Mucosa of descending colon (tissue), 3 donors: ENCODE results near the gene TNNC2. TPM values are rescaled to one million over a fixed set of nuclear protein-coding genes. Genes with fewer than 3 reads are reported as not detected.
A peak's percentile ranks its signal among the peaks of the same experiment; 100 is the strongest.

Experiments used
- ATAC-seq: fragments of 200-7000 bp; cut with Tn5 transposase; one replicate; pipeline ENCODE4 v1.9.1; 2020; ENCODE audit warnings: mild to moderate bottlenecking, moderate library complexity
- DNase-seq, 3 donors: peaks; one replicate each; pipeline ENCODE4 v3.0.0-alpha.2; 2020
- H3K36me3 ChIP-seq: fragments of 200-600 bp; one replicate; pipeline ENCODE4 v1.8.0; 2021; ENCODE audit warnings: low read depth, mild to moderate bottlenecking
- H3K4me1 ChIP-seq: fragments of 200-600 bp; one replicate; pipeline ENCODE4 v1.8.0; 2021; ENCODE audit warnings: low read depth, mild to moderate bottlenecking
- H3K4me3 ChIP-seq: fragments of 200-600 bp; one replicate; pipeline ENCODE4 v1.8.0; 2021; ENCODE audit warnings: mild to moderate bottlenecking
- H3K9me3 ChIP-seq: fragments of 200-600 bp; one replicate; pipeline ENCODE4 v1.8.0; 2021; ENCODE audit warnings: mild to moderate bottlenecking
- intact Hi-C, 2 donors: fragments of 100-400 bp; cut with DNase I in 1 of 2; cut with micrococcal nuclease in 1 of 2; formaldehyde crosslinking; loops; one replicate each; pipeline versions ENCODE4 v1.11.0 to v1.11.1; 2022; cut with DNase I, micrococcal nuclease
- total RNA-seq, 3 donors: library from RNA; stranded (reverse); fragmentation: NEBNext Ultra II Directional in 2 of 3; extraction: Animal tissue kit (Norgen Biotek cat#: 25700) in 2 of 3; gene quantifications; one replicate each; pipeline versions ENCODE4 v1.2.1 to v1.2.4, GENCODE V29; 2021 to 2023
- TF ChIP-seq, protein P1 (sequence below): fragments of 200-600 bp; IDR thresholded peaks from one replicate; pipeline ENCODE4 v1.8.0; 2022; ENCODE audit warnings: antibody characterized with exemption, mild to moderate bottlenecking
- donor health status: DM: no; HTN: no; CAD: no; lungs with moderate emphysema.
- donor health status: DM: no; HTN: no; CAD: no.
- donor health status: DM: no; HTN: yes; CAD: no.

TNNC2 gene
- total RNA-seq, 3 donors from 2014 or later, result 2.1 to 5.4 (median 3.1) TPM

DNA sequence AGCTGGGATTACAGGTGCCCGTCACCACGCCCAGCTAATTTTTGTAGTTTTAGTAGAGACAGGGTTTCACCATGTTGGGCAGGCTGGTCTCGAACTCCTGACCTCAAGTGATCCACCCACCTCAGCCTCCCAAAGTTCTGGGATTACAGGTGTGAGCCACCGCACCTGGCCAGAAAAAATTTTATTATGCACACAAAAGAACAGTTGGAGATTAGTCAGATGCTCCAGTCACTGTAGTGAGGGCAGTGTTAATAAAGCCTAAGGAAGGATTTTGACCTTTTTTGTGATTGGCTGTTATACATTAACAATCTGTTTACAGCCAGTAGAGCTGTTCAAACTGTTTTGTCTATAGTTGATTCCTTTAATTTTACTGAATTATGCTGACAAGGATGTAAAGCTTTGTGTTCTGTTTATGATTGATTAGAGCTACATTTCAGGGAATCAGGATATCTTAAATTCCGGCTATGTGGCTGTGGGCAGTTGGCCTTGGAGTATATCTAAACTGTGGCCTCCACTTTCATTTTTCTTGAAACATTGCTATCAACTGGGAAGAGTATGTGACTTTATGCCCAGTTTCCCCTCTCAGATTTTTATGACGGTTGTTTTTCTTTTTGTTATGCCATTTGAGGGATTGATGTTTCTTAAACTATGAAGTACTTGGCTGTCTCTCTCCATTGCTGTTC lies 40.2 kb upstream of the TNNC2 start:
- DNase-seq, result no peak
- peak; percentile 89 for ATAC-seq
- peaks cover 14% of the 10 kb centered on the region for H3K4me1 ChIP-seq
- intact Hi-C loops, result no loop called here
- H3K9me3 ChIP-seq, result no peaks in the 10 kb centered on the region
- H3K4me3 ChIP-seq, result no peak overlapping the region
- H3K36me3 ChIP-seq, result no peaks in the 10 kb centered on the region
- TF ChIP-seq, protein P1, sequence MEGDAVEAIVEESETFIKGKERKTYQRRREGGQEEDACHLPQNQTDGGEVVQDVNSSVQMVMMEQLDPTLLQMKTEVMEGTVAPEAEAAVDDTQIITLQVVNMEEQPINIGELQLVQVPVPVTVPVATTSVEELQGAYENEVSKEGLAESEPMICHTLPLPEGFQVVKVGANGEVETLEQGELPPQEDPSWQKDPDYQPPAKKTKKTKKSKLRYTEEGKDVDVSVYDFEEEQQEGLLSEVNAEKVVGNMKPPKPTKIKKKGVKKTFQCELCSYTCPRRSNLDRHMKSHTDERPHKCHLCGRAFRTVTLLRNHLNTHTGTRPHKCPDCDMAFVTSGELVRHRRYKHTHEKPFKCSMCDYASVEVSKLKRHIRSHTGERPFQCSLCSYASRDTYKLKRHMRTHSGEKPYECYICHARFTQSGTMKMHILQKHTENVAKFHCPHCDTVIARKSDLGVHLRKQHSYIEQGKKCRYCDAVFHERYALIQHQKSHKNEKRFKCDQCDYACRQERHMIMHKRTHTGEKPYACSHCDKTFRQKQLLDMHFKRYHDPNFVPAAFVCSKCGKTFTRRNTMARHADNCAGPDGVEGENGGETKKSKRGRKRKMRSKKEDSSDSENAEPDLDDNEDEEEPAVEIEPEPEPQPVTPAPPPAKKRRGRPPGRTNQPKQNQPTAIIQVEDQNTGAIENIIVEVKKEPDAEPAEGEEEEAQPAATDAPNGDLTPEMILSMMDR, result no peak

DNA sequence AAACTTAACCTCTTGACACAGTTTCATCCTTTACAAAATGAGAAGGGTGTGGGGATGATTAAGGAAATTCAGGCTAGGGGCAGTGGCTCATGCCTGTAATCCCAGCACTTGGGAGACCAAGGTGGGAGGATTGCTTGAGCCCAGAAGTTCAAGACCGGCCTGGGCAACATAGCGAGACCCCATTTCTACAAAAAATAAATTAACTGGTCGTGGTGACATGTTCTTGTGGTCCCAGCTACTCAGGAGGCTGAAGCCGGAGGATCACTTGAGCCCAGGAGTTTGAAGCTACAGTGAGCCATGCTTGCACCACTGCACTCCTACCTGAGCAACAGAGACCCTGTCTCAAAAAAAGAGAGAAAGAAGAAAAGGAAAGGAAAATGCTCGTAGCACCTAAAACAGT lies 39.3 kb upstream of the TNNC2 start:
- no peak overlapping the region for H3K4me3 ChIP-seq
- TF ChIP-seq, protein P1, result no peak
- H3K36me3 ChIP-seq, result no peaks in the 10 kb centered on the region
- DNase-seq (no peak), ATAC-seq (no peak)
- no peaks in the 10 kb centered on the region for H3K9me3 ChIP-seq
- H3K4me1 ChIP-seq, result peaks cover 21% of the 10 kb centered on the region
- intact Hi-C loops, result no loop called here

DNA sequence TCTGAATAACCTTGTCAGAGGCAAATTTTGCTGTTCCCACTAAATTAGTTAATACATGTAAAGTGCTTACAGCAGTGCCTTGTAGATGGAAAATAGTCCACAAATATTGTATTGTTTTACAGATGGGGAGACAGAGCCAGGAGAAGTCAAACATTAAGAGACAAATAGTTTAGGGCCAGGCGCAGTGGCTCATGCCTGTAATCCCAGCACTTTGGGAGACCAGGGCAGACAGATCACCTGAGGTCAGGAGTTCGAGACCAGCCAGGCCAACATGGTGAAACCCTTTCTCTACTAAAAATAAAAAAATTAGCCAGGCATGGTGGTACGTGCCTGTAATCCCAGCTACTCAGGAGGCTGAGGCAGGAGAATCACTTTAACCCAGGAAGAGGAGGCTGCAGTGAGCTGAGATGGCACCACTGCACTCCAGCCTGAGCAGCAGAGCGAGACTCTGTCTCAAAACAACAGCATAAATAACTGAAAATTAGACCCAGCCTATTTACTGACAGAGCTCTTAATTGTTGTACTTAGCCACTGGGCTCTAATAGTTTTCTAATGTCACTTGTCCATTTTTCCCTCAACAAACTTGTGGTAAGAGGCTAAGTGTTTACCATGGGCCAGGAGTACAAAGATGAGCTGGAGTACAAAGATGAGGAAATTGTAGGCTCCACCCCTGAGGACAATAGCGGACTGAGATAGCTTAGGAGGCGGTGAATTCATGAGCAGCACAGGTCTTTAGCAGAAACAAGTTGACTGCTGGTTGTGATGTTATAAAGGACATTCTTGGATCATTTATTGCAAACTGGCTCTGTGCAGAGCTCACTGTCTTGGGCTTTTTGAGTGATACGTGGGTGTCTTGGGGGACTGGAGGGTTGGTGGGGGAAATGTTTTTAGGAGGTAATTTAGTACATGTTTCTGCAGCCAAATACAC lies 36.7 kb upstream of the TNNC2 start:
- peak; percentile 62 for ATAC-seq
- intact Hi-C loops, result no loop called here
- TF ChIP-seq, protein P1, result no peak
- H3K4me1 ChIP-seq, result peaks cover 29% of the 10 kb centered on the region
- H3K9me3 ChIP-seq, result no peaks in the 10 kb centered on the region
- no peaks in the 10 kb centered on the region for H3K36me3 ChIP-seq
- no peak overlapping the region for H3K4me3 ChIP-seq
- DNase-seq, result peak in 1 of 3 donors; percentile 51

DNA sequence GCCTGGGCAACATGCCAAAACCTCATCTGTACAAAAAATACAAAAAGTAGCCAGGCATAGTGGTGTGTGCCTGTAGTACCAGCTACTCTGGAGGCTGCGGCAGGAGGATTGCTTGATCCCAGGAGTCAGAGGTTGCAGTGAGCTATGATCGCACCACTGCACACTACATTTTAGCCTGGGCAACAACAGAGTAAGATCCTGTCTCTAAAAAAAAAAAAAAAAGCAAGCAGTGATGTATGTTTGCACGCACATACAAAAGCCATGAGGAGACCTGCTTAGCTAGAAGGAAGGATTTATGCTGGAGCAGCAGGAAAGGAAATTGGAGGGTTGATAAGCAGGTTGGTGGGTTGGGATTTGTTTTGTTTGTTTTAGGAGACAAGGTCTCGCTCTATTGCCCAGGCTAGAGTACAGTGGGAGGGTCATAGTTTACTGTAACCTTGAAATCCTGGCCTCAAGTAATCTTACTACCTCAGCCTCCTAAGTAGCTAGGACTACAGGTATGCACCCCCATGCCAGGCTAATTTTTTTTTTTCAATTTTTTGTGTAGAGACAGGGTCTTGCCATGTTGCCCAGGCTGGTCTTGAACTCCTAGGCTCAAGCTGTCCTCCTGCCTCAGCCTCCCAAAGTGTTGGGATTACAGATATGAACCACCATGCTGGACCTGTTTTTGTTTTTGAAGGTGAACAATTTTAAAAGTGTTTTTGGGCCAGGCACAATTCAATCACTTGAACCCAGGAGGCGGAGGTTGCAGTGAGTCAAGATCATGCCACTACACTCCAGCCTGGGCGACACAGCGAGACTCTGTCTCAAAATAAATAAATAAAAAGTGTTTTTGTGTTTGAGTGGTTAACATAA lies 34.3 kb upstream of the TNNC2 start:
- Histone ChIP-seq H3K4me1 (peaks cover 40% of the 10 kb centered on the region), H3K36me3 (no peaks in the 10 kb centered on the region), H3K9me3 (no peaks in the 10 kb centered on the region), H3K4me3 (no peak overlapping the region)
- peak; percentile 18 for ATAC-seq
- TF ChIP-seq, protein P1, result no peak
- peak in 1 of 3 donors; percentile 53 for DNase-seq
- intact Hi-C loops, result no loop called here

DNA sequence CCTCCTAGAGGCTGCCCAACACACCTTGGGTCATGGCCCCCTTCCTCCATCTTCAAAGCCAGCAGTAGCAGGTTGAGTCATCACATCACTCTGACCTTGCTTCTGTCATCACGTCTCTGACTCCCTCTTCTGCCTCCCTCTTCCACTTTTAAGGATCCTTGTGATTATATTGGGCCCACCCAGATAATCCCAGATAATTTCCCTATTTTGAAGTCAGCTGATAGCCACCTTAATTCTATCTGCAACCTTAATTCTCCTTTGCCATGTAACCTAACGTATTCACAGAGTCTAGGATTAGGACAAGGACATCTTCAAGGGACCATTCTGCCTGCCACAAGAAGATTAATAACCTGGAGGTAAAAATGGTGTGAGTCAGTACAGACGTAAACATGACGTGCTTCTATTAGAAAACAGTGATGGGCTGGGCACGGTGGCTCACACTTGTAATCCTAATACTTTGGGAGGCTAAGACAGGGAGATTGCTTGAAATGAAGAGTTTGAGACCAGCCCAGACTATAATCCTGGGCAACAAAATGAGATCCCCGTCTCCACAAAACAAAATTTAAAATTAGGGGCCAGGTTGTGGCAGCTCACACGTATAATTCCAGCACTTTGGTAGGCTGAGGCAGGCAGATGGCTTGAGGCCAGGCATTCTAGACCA lies 33.6 kb upstream of the TNNC2 start:
- TF ChIP-seq, protein P1, result no peak
- Histone ChIP-seq H3K4me3 (no peak overlapping the region), H3K36me3 (no peaks in the 10 kb centered on the region), H3K9me3 (no peaks in the 10 kb centered on the region), H3K4me1 (peaks cover 47% of the 10 kb centered on the region)
- intact Hi-C loops, result no loop called here
- no peak for ATAC-seq
- DNase-seq, result no peak
